GM21619 (cell line): ENCODE results near the gene RBMS3.
"Not testable (repeated sequence)": the region's sequence is repeated elsewhere in the genome, so short reads cannot be mapped to it uniquely, and the experiment has no call there.

Experiments
- ATAC-seq: cut with Tn5 transposase; IDR thresholded peaks from one replicate; pipeline ENCODE4 v1.9.1; 2021; ENCODE audit not compliant: unreplicated experiment

Gene RBMS3

DNA sequence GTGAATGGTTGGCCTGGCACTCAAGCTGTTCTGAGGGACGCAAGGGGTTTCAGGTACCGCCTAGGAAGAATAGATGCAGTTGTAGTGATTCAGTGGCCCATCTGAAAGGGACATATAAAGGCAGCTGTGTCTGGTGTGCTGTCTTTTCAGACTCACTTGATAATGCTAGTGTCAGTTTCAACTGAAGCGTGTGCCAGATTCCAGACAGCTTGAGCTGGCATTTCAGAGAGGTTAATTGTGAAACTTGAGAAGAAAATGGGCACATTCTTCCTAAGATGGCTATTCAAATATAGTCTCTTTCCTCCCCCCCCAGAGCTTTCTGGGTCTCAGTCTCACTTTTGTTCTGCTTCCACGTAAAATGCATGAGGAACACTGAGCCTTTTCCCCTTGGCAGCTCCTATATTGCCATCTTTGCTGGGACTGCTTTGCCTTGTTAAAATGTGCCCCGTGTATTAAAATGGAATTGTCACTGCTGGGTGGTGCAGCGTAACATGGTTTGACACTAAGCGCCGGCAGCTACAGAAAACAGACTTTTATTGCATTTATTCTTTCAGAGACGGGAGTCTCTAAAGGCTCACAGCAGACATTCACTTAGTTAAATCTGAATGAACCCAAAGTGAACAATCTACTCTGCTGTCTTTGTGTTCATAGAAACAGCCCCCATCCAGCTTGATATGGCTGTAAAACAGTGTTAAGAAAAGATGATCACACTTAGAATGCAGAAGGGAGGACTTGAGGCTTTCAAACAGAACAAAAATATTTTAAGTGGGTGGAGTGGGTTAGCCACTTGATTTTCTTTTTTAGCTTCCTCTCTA lies 478.7 kb downstream of the RBMS3 start:
- ATAC-seq = no peak

DNA sequence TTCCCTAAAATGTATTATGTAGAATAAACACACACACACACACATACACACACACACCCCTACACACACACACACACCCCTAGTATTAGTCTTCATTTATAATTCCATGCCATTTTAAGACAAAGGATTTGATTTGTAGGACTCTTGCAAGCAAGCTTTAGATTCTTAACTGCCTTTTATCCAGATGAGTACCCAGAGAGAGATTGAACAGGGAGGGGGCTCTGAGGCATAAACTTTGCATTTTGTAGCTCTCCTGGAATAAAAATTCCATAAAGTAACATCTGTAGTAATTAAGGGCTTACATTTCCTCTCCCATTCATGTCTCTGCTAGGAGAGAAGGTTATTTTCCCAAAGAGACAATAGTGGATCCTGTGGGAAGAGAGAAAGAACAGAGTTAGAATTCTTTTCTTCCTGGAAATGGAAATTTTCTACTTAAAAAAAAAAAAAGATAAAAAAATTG lies 479.4 kb downstream of the RBMS3 start:
- ATAC-seq = no peak

DNA sequence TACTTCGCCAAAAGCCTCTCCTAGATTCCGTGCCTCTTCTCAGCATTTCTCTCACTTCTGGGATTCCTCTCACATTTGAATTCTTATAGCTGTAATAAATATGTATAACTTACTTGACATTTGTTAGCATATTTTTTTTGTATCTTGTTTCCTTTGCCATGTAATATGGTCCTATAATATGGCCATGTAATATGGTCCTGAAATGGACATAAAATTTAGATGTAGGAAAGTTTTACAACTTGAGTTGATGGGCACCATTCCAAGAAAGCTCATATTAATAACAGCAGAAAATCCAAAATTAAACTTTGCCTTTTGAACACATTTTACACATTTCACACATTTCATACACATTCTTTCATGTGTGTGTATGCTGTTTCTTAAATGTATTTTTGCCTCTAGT lies 480.6 kb downstream of the RBMS3 start:
- ATAC-seq = no peak

DNA sequence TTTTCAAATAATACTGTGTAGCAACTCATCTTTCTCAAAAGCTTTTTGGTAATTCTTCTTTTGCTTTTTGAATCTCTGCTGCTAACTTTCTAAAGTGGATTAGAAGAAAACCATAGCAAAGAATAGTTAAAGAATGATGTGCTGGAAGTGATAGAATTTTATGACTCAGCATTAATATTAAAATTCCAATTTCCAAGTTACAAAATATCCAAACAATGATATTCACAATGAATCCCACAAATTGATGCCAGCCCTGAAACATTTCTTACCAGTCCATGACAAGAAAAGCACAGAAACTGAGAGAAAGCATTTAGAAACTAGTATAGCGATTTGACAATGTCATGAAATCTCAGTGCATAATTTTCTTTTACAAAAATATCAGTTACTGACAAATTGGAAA lies 482.2 kb downstream of the RBMS3 start:
- ATAC-seq = no peak

- ATAC-seq = no peak
Observed at GRCh38 chr3:29764041-29764440, 483.2 kb downstream of the RBMS3 start.

- ATAC-seq = no peak
Observed at GRCh38 chr3:29764603-29765254, 483.9 kb downstream of the RBMS3 start.

DNA sequence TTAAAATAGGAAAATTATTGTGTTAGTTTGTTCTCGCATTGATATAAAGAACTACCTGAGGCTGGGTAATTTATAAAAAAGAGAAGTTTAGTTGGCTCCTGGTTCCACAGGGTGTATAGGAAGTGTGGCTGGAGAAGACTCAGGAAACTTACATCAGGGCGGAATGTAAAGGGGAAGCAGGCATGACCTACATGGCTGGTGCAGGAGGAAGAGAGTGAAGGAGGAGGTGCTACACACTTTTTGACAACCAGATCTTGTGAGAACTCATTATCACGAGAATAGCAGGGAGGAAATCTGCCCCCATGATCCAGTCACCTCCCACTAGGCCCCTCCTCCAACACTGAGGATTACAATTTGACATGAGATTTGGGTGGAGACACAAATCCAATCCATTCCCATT lies 490.7 kb downstream of the RBMS3 start:
- ATAC-seq = no peak

DNA sequence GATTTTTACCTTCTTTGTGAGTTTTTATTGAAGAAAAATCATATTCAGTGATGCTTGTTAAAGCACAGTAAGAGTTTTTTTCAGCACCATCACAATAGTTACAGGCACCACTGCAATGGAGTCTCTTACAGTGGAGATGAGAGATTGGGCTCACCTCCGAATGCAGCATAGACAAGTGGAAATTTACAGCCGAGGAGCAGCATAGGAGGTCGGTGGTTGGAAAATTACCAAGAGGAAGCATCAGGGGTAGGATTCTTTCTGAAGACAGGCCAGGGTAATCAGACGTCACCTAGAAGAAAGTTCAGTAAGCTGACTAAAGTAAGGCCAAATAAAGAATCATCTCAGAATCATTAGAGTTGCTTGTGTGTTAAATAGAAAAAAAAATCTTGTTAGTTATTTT lies 491.6 kb downstream of the RBMS3 start:
- ATAC-seq = no peak

DNA sequence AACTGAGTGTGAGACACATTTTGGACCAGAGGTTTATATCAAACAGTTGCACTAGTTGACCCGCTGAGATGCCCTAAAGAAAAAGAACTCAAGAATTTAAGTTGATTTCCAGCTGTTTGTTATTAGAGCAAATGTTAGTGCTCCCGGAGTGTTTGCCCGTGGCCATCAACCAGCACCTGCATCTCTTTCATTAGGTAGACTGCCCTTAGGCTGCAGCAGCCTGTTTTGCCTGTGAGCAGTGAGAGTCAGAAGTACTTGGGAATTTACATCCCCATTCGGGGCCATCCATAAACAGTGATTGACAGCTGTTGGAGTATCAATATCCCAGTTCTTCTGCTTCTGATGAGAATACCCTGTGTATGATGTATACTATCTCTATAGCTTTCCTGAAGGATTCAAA lies 492.6 kb downstream of the RBMS3 start:
- ATAC-seq = no peak

DNA sequence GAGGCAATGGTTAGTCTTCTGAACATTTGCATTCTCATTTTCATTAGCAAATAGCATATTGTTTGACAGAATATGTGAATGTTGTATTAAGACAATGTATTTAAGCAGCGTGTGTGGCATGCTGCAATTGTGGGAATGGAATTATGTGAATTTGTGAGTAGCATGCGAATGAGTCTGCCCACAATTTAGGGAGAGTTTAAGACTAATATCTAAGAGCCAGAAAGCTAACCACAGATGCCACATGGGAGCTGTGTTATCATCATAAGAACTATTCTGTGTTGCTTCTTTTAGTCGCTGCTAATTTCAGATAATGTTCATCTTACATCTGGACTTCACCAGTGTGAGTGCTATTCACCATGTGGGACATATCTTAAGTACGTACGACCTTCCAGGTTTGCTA lies 494.5 kb downstream of the RBMS3 start:
- ATAC-seq = no peak

- ATAC-seq = no peak
Observed at GRCh38 chr3:29777869-29778268, 497.0 kb downstream of the RBMS3 start.

DNA sequence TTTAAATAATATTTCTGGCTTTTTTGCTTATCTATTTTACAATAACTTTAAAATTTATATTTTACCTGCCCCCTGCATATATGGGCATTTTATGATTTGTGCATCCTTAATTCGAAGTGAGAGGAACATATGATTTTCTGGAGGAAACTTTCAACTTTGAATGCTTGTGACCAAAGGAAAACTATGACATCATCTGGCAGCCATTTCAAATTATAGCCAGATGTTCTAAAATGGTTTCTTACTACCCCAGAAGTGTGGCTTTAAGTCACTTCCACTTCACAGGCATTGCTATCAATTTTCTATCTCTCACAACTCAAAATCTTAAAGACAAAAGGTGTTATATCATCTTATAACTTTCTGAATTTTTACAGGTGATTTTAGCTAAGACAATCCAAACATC lies 508.8 kb downstream of the RBMS3 start:
- no peak for ATAC-seq

GRCh38 chr3:29796808-29797207 lies 515.9 kb downstream of the RBMS3 start:
- no peak for ATAC-seq

- ATAC-seq = no peak
Observed at GRCh38 chr3:29802057-29802456, 521.2 kb downstream of the RBMS3 start.

- ATAC-seq = no peak
Observed at GRCh38 chr3:29804044-29804443, 523.2 kb downstream of the RBMS3 start.

GRCh38 chr3:29805757-29806156 lies 524.9 kb downstream of the RBMS3 start:
- ATAC-seq = no peak

- not testable (repeated sequence) for ATAC-seq
Observed at GRCh38 chr3:29808324-29808723, 527.5 kb downstream of the RBMS3 start.

DNA sequence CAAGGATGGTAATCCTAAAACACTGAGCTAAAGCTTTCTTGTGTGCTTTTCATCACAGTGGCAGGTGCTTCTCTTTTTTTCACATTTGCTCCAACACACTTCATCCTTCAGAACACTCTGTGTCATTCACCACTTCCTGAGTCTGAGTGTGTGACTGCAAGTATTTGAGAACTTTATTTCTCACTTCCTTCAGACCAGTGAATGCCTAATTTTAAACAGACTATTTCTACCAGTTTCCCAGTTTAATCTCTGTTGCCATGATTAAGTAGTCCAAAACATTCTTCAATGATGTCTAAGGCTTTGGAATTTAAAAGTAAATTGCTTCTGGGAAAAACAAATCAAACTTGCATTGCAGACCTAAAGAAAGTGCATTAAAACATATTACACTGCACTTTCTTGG lies 541.2 kb downstream of the RBMS3 start:
- no peak for ATAC-seq

DNA sequence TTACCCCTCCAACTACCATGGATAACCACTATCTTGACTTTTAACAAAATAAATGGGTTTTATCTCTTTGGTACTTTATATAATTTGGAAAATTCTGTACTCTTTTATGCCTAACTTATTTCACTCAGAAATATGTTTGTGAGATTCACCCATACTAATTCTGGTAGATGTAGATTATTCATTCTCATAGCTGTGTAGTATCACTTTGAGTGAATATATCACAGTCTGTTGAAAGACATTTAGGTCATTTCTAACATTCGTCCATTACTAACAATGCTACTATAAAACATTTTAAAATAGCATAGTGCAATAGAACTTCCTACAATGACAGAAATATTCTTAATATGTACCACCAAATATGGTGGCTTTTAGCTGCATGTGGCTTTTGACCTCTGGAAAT lies 542.4 kb downstream of the RBMS3 start:
- no peak for ATAC-seq

DNA sequence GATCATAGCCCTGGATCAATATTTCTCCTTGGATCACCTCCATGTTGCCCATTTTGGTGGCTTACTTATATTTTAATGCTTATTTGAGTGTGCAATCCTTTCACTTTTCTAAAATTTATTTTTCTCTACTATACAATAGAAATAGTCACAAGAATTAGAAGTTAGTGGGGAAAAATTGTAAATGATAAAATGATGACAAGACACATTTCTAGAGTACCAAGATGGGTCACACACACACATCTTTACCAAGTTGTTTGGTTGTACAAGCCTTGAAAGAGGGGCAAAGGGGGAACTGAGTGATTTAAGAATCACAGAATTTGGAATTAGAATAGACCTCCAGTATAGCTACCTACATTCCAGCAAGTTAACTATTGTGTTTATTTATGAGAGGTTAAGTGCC lies 545.8 kb downstream of the RBMS3 start:
- no peak for ATAC-seq

DNA sequence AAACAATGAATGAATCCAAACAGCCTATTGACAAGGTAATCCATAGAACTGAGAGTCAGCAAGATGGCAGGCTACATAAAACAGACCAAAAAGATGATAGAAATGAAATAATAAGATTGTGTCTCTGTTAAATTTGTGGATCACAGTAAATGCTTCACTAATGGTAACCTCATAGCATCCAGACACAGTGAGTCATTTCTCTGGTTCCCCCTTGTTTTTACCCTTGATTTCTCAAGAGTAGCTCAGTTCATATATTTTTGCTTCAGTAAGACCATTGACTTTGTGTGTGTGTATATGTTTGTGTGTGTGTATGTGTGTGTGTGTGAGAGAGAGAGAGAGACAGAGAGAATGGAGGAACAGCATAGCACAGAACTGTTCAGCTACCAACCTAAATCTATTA lies 546.9 kb downstream of the RBMS3 start:
- no peak for ATAC-seq

GRCh38 chr3:29829340-29829739 lies 548.5 kb downstream of the RBMS3 start:
- no peak for ATAC-seq

GRCh38 chr3:29850641-29851040 lies 569.8 kb downstream of the RBMS3 start:
- no peak for ATAC-seq
